OCI-LY3 (cell line): ENCODE results near the gene CDK19.

Source experiments
- EZH2phosphoT487 ChIP-seq: fragments of 200-600 bp; shearing (Covaris generic); IDR thresholded peaks from 2 replicates; pipeline ENCODE4 v1.6.1; 2018; ENCODE audit warnings: antibody characterized with exemption, mixed run types, low read depth
- TF ChIP-seq, protein P1 (sequence below): fragments of 200-600, 300-600 bp; sonication (generic); IDR thresholded peaks from 2 replicates; pipeline ENCODE4 v1.5.1; 2014; ENCODE audit warnings: antibody characterized with exemption, low read length, low read depth

DNA sequence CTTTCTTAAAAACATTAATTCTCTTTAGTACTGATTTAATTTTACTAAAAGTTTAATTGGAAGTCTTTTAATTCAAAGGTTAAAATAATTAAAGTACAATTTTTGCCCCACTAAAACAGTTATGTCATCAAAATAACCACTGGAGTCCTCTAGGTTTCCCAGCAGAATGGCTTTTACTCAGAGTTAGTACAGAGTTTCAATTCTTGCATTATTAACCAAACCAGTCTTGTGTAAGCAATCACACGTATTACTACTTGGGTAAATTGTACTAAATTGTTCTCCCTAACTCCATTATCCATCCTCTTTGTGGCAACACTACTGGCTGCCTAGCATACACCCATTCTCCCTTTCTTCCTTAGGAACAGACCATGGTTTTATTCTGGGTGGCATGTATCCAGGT is 36.9 kb downstream of the CDK19 start:
- TF ChIP-seq, protein P1, sequence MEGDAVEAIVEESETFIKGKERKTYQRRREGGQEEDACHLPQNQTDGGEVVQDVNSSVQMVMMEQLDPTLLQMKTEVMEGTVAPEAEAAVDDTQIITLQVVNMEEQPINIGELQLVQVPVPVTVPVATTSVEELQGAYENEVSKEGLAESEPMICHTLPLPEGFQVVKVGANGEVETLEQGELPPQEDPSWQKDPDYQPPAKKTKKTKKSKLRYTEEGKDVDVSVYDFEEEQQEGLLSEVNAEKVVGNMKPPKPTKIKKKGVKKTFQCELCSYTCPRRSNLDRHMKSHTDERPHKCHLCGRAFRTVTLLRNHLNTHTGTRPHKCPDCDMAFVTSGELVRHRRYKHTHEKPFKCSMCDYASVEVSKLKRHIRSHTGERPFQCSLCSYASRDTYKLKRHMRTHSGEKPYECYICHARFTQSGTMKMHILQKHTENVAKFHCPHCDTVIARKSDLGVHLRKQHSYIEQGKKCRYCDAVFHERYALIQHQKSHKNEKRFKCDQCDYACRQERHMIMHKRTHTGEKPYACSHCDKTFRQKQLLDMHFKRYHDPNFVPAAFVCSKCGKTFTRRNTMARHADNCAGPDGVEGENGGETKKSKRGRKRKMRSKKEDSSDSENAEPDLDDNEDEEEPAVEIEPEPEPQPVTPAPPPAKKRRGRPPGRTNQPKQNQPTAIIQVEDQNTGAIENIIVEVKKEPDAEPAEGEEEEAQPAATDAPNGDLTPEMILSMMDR = no peak
- TF ChIP-seq EZH2phosphoT487 = no peak
